Neural cell (in vitro differentiated cells): ENCODE results near the gene TMEM9.

Experiments used
- EP300 ChIP-seq: fragments of 450-650 bp; conservative IDR thresholded peaks from 2 replicates; pipeline ENCODE4 v1.6.1; 2014; ENCODE audit warnings: antibody characterized with exemption, mild to moderate bottlenecking, moderate library complexity; ENCODE audit not compliant: poor library complexity, severe bottlenecking
- REST ChIP-seq: IDR thresholded peaks from 2 replicates; pipeline ENCODE4 v1.6.1; 2012; ENCODE audit warnings: borderline replicate concordance
- TF ChIP-seq, protein P1 (sequence below): fragments of 450-650 bp; IDR thresholded peaks from 2 replicates; pipeline ENCODE4 v1.5.1; 2014; ENCODE audit warnings: antibody characterized with exemption, mild to moderate bottlenecking, moderate library complexity; ENCODE audit not compliant: poor library complexity, severe bottlenecking

GRCh38 chr1:201173736-201174135, 19.5 kb upstream of the TMEM9 start:
- TF ChIP-seq REST (no peak), EP300 (no peak)
- TF ChIP-seq, protein P1, sequence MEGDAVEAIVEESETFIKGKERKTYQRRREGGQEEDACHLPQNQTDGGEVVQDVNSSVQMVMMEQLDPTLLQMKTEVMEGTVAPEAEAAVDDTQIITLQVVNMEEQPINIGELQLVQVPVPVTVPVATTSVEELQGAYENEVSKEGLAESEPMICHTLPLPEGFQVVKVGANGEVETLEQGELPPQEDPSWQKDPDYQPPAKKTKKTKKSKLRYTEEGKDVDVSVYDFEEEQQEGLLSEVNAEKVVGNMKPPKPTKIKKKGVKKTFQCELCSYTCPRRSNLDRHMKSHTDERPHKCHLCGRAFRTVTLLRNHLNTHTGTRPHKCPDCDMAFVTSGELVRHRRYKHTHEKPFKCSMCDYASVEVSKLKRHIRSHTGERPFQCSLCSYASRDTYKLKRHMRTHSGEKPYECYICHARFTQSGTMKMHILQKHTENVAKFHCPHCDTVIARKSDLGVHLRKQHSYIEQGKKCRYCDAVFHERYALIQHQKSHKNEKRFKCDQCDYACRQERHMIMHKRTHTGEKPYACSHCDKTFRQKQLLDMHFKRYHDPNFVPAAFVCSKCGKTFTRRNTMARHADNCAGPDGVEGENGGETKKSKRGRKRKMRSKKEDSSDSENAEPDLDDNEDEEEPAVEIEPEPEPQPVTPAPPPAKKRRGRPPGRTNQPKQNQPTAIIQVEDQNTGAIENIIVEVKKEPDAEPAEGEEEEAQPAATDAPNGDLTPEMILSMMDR: no peak
